MCF 10A (cell line): ENCODE results near the gene RALGPS1. TPM values are rescaled to one million over a fixed set of nuclear protein-coding genes. Genes with fewer than 3 reads are reported as not detected.

Source experiments
- BruUV-seq: library from RNA; stranded (reverse); fragments of 400-500 nt; replicated peaks from 2 replicates; lab custom pipeline; 2021; lab: Mats Ljungman, UMichigan
- CTCF ChIA-PET: fragments of 300-600 bp; sonication (Branson Sonifier 250); formaldehyde crosslinking; extraction: SDS; loops from one replicate; lab custom pipeline; 2021; ENCODE audit warnings: antibody characterized with exemption, inconsistent platforms; lab: Yijun Ruan, JAX
- POLR2A ChIA-PET: fragments of 300-600, 350-650 bp; sonication (Branson Sonifier 250); formaldehyde crosslinking; extraction: SDS; loops from one replicate; lab custom pipeline; 2020; ENCODE audit warnings: antibody characterized with exemption, inconsistent platforms; lab: Yijun Ruan, JAX
- DNase-seq: peaks from one replicate; pipeline ENCODE4 v3.0.0-alpha.2; 2018; ENCODE audit not compliant: unreplicated experiment
- H3K27ac Mint-ChIP-seq: one replicate; pipeline ENCODE4 v1.8.0; 2022; ENCODE audit warnings: mild to moderate bottlenecking, low read depth, mixed read lengths; ENCODE audit not compliant: unreplicated experiment
- H3K27me3 Mint-ChIP-seq: one replicate; pipeline ENCODE4 v1.8.0; 2022; ENCODE audit warnings: mixed read lengths; ENCODE audit not compliant: insufficient read depth, unreplicated experiment
- H3K36me3 Mint-ChIP-seq: one replicate; pipeline ENCODE4 v1.8.0; 2022; ENCODE audit warnings: mild to moderate bottlenecking, moderate library complexity, mixed read lengths; ENCODE audit not compliant: insufficient read depth, unreplicated experiment
- H3K4me1 Mint-ChIP-seq: one replicate; pipeline ENCODE4 v1.8.0; 2022; ENCODE audit warnings: mixed read lengths; ENCODE audit not compliant: insufficient read depth, unreplicated experiment
- H3K4me3 Mint-ChIP-seq: one replicate; pipeline ENCODE4 v1.8.0; 2022; ENCODE audit warnings: mild to moderate bottlenecking, moderate library complexity, mixed read lengths; ENCODE audit not compliant: unreplicated experiment
- H3K9me3 Mint-ChIP-seq: one replicate; pipeline ENCODE4 v1.8.0; 2022; ENCODE audit warnings: mixed read lengths; ENCODE audit not compliant: unreplicated experiment
- CTCF ChIP-seq: fragments of 200-600 bp; IDR thresholded peaks from one replicate; pipeline ENCODE4 v1.8.0; 2022; ENCODE audit warnings: antibody characterized with exemption, mild to moderate bottlenecking; ENCODE audit not compliant: unreplicated experiment
- intact Hi-C: fragments of 100-400 bp; cut with micrococcal nuclease; formaldehyde crosslinking; loops from 2 replicates; pipeline ENCODE4 v1.14.1; 2022
- total RNA-seq: library from RNA; stranded (reverse); gene quantifications from 2 replicates; pipeline ENCODE4 v1.2.3, GENCODE V29; 2022

RALGPS1 gene
- total RNA-seq, 1 experiment from 2014 or later = 2.4 TPM

GRCh38 chr9:127269449-127269848, 354.9 kb downstream of the RALGPS1 start:
- no peak for DNase-seq
- ChIA-PET POLR2A (no interaction called here), CTCF (interaction anchor here (0.8 kb wide), 1 partner anchor 68 kb away, joined by 3 read pairs; no protein-coding TSS in a partner anchor)
- H3K9me3 Mint-ChIP-seq = no peaks in the 10 kb centered on the region
- H3K27ac Mint-ChIP-seq = no peak overlapping the region
- intact Hi-C loops = no loop called here
- no peaks in the 10 kb centered on the region for H3K4me1 Mint-ChIP-seq
- H3K36me3 Mint-ChIP-seq = no peaks in the 10 kb centered on the region
- no peak for TF ChIP-seq CTCF
- H3K4me3 Mint-ChIP-seq = no peak overlapping the region
- H3K27me3 Mint-ChIP-seq = no peaks in the 10 kb centered on the region
- no TSS peak for BruUV-seq

Other genes with a start within 250 kb of the RALGPS1 start
- 32.4 and 44.2 TPM in 2 replicates for gene ZBTB43, start 109.7 kb upstream of the RALGPS1 start, total RNA-seq
- 4.6 and 6.9 TPM in 2 replicates for gene ZBTB34, start 54.1 kb upstream of the RALGPS1 start, total RNA-seq
- not detected in 2 replicates for gene ANGPTL2, start 207.9 kb downstream of the RALGPS1 start, total RNA-seq